ENCODE data around the gene GPR55. TPM values are rescaled to one million over a fixed set of nuclear protein-coding genes. Genes with fewer than 3 reads are reported as not detected.

The GPR55 gene
- total and polyA plus RNA-seq, 2 of the 8 experiments (the other 6 are each of a cell fraction or from before 2014, with no cell fraction given): not detected

- TF ChIP-seq CHD7 (IDR thresholded peaks at IDR 0.05; ENCODE audit: insufficient replicate concordance, low read length): no peak
- TF ChIP-seq HDAC6 (IDR thresholded peaks at IDR 0.05; ENCODE audit: low read depth, low read length): no peak
- TF ChIP-seq EZH2 (IDR thresholded peaks at IDR 0.05; ENCODE audit: low read depth, low read length, severe bottlenecking): no peak
- peak; percentile 2; the same call in 1 of the 2 replicates for TF ChIP-seq TEAD4 (IDR thresholded peaks at IDR 0.05; ENCODE audit: low read depth, low read length)
- TF ChIP-seq EP300 (IDR thresholded peaks at IDR 0.05; ENCODE audit: borderline replicate concordance in 1 of 2, low read depth in 2 of 2, low read length in 2 of 2): no peak
- TF ChIP-seq TAF7 (optimal IDR thresholded peaks at IDR 0.05; ENCODE audit: borderline replicate concordance, low read depth, low read length): no peak
- no peak for TF ChIP-seq CREB1 (IDR thresholded peaks at IDR 0.05)
- TF ChIP-seq JUND (IDR thresholded peaks at IDR 0.05; ENCODE audit: low read length): no peak
- peak; percentile 49 for TF ChIP-seq SAP30 (IDR thresholded peaks at IDR 0.05; ENCODE audit: insufficient read depth, insufficient replicate concordance, low read length)
- TF ChIP-seq POLR2AphosphoS5 (IDR thresholded peaks at IDR 0.05; ENCODE audit: low read depth, low read length): no peak; the same call in none of the 2 replicates
- TF ChIP-seq KDM4A (IDR thresholded peaks at IDR 0.05; ENCODE audit: low read depth, low read length, severe bottlenecking): no peak
These were observed 59.7 kb downstream of the GPR55 start (continued) for GRCh38 chr2:230865307-230865765.

Measured in H1 (cell line).